ENCODE data around the gene KDM4E. TPM values are rescaled to one million over a fixed set of nuclear protein-coding genes. Genes with fewer than 3 reads are reported as not detected.
"Not testable (repeated sequence)": the region's sequence is repeated elsewhere in the genome, so short reads cannot be mapped to it uniquely, and the experiment has no call there.

KDM4E gene
- total RNA-seq, 2 experiments from 2014 or later: not detected

GRCh38 chr11:95045812-95046211, 20.8 kb downstream of the KDM4E start:
- intact Hi-C loops (cut with micrococcal nuclease): no loop called here
- Mint-ChIP-seq H3K27me3 (peaks cover 10% of the 10 kb centered on the region), H3K27ac (no peak overlapping the region), H3K4me3 (no peak overlapping the region), H3K36me3 (ENCODE audit: low read depth) (no peaks in the 10 kb centered on the region), H3K9me3 (no peaks in the 10 kb centered on the region), H3K4me1 (ENCODE audit: low read depth) (no peaks in the 10 kb centered on the region)
- CTCF ChIA-PET: no interaction called here
- DNase-seq: no peak
- POLR2A ChIA-PET: no interaction called here
- no peak for TF ChIP-seq CTCF (IDR thresholded peaks at IDR 0.05)
- ATAC-seq: no peak

- H3K36me3 Mint-ChIP-seq (ENCODE audit: low read depth); H3K4me1 Mint-ChIP-seq (ENCODE audit: low read depth); H3K9me3 Mint-ChIP-seq; H3K4me3 Mint-ChIP-seq; intact Hi-C loops (cut with micrococcal nuclease); DNase-seq; POLR2A ChIA-PET; ATAC-seq; H3K27ac Mint-ChIP-seq: not testable (repeated sequence)
- CTCF ChIA-PET: interaction anchor here (1.3 kb wide), 1 partner anchor 18 kb away, joined by 3 read pairs; the partner anchor contains the start of gene SRSF8
- H3K27me3 Mint-ChIP-seq: peaks cover 18% of the 10 kb centered on the region
These were observed 24.1 kb downstream of the KDM4E start, which contains the start of gene KDM4F for GRCh38 chr11:95049122-95049521. TSS of gene KDM4F (plus strand) at chr11:95049422.

- POLR2A ChIA-PET: no interaction called here
- no peak for DNase-seq
- Mint-ChIP-seq H3K9me3 (no peaks in the 10 kb centered on the region), H3K36me3 (ENCODE audit: low read depth) (no peaks in the 10 kb centered on the region), H3K4me3 (no peak overlapping the region), H3K27ac (no peak overlapping the region), H3K4me1 (ENCODE audit: low read depth) (no peaks in the 10 kb centered on the region), H3K27me3 (peaks cover 21% of the 10 kb centered on the region)
- CTCF ChIA-PET: no interaction called here
- no peak for TF ChIP-seq CTCF (IDR thresholded peaks at IDR 0.05)
- ATAC-seq: no peak
- intact Hi-C loops (cut with micrococcal nuclease): no loop called here
These were observed 25.6 kb downstream of the KDM4E start for GRCh38 chr11:95050595-95051202.

GRCh38 chr11:95054356-95054755, 29.3 kb downstream of the KDM4E start:
- Mint-ChIP-seq H3K4me3 (no peak overlapping the region), H3K4me1 (ENCODE audit: low read depth) (no peaks in the 10 kb centered on the region), H3K27me3 (peaks cover 22% of the 10 kb centered on the region), H3K36me3 (ENCODE audit: low read depth) (no peaks in the 10 kb centered on the region), H3K27ac (no peak overlapping the region), H3K9me3 (no peaks in the 10 kb centered on the region)
- ATAC-seq (no peak), DNase-seq (no peak)
- ChIA-PET CTCF (interaction anchor here (1.4 kb wide), 1 partner anchor 13 kb away, joined by 3 read pairs; the partner anchor contains the start of gene SRSF8), POLR2A (no interaction called here)
- TF ChIP-seq CTCF (IDR thresholded peaks at IDR 0.05): no peak
- intact Hi-C loops (cut with micrococcal nuclease): no loop called here

GRCh38 chr11:95055283-95055897, 30.3 kb downstream of the KDM4E start:
- H3K9me3 Mint-ChIP-seq: no peaks in the 10 kb centered on the region
- no peaks in the 10 kb centered on the region for H3K36me3 Mint-ChIP-seq (ENCODE audit: low read depth)
- CTCF ChIA-PET: no interaction called here
- intact Hi-C loops (cut with micrococcal nuclease): no loop called here
- H3K4me1 Mint-ChIP-seq (ENCODE audit: low read depth): no peaks in the 10 kb centered on the region
- POLR2A ChIA-PET: no interaction called here
- H3K27me3 Mint-ChIP-seq: peaks cover 22% of the 10 kb centered on the region
- DNase-seq: no peak
- H3K27ac Mint-ChIP-seq: no peak overlapping the region
- no peak for ATAC-seq
- no peak for TF ChIP-seq CTCF (IDR thresholded peaks at IDR 0.05)
- no peak overlapping the region for H3K4me3 Mint-ChIP-seq
